ENCODE results near the gene ULK1.
A peak's percentile ranks its signal among the peaks of the same experiment; 100 is the strongest.
"Not testable (repeated sequence)": the region's sequence is repeated elsewhere in the genome, so short reads cannot be mapped to it uniquely, and the experiment has no call there.

Gene ULK1

DNA sequence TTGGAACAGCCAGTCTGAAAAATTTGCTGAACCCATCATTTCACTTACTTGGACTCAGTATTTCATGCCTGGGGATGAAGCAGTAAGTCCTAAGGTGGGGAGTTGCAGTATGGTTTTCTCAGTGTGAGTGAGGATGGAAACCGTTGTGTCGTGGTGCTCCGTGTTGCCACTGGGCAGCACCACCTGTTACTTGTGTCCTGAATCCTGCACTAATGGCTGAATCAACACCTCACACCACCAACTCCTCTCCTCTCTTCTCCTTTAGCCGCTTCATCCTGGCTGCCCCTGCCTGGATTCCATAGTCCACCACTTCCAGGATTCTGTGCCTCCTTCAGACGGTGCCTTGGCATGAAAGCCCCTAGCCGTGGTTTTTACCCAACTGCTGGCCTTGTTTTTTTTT, 52.3 kb downstream of the ULK1 start:
- no peak for DNase-seq

DNA sequence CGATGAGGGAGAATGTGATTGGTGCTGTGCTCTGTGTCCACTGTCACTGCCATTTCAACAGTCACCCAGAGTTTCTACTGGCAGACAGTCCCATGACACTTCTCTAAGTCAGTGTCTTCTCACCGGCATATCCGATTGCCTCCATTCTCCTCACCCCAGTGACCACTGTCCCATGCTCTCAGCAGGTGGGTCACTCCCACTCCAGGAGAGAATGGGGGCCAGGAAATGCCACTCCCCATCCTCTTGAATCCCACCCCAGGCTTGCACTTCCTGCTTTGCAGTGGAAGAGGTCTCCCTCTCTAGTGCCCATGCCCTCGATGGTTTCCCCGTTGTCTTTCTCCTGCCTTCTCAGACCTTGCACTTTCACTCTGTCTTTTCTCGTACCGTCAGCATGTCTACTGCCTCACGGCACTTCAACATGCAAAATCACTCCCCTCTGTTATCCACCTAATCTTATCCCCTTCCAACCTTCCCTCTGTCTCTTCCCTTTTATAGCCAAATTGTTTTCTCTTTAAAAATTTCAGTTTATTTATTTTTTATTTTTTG, 53.1 kb downstream of the ULK1 start:
- DNase-seq, result no peak

DNA sequence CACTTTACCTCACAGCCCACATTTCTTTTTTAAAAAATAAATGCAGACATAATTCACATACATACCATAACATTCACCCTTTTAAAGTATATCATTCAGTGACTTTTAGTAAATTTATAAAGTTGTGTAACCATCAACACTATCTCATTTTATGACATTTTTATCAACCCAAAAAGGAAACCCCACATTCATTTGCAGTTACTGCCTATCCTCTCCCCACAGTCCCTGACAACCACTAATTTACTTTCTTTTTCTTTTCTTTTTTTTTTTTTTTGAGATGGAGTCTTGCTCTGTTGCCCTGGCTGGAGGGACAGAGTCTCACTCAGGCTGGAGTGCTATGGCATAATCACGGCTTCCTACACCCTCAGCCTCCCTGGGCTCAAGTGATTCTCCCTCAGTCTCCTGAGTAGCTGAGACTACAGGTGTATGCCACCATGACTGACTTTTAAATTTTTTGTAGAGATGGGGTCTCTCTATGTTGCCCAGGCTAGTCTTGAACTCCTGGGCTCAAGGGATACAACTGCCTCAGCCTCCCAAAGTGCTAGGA, 53.8 kb downstream of the ULK1 start:
- DNase-seq, result no peak

DNA sequence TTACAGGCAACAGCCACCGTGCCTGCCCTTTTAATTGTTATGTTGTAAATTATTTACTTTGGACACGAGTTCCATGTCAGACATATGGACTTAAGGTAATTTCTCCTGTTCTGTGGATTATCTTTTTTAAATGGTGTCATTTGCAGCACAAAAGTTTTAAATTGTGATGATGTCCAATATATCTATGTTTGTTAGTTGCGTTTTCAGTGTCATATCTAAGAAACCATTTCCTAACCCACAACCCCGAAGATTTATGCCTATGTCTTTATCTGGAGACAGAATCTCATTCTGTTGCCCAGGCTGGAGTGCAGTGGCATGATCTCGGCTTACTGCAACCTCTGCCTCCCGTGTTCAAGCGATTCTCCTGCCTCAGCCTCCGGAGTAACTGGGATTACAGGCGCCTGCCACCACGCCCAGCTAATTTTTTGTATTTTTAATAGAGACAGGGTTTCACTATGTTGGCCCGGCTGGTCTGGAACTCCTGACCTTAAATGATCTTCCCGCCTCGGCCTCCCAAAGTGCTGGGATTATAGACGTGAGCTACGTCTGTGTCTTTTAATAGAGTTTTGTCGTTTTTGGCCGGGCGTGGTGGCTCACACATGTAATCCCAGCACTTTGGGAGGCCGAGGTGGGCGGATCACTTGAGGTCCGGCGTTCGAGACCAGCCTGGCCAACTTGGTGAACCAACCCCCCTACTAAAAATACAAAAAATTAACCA, 54.5 kb downstream of the ULK1 start:
- not testable (repeated sequence) for DNase-seq

DNA sequence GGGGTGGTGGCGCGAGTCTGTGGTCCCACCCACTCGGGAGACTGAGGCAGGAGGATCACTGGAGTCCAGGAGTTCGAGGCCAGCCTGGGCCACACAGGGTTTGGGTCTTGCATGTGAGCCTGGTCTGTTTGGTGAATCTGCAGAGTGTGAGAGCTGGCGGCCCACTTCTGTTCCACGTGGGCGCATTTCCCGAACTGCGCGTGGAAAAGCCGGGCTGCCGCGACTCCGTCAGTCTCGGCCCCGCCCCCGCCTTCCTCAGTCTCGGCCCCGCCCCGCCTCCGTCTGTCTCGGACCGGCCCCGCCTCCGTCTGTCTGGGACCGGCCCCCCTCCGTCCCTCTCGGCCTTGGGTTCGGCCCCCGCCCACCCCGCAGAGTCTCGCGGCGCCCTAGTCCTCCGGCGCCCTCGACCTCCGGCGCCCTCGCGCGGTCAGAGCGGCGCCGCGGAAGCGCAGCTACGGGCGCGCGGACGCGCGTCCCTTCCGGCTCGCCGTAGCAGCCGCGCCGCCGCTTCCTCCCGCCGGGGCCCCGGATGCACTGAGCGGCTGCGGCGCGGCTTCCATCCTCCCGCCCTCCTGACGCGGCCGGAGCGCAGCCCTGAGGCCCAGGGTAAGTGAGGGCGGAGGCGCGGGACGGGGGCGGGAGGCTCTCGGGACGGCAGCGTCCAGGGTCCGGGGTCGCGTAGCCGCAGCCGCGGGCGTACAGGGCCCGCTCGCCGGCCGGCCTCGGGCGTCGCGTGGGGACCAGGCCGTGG, 55.2 kb downstream of the ULK1 start, which contains the start of gene EP400:
EP400 (plus strand) TSS at position 512 of the 751 bp plus-strand sequence. CDS start 10,678 bp downstream, outside the sequence.
- DNase-seq, result peak; percentile 97

DNA sequence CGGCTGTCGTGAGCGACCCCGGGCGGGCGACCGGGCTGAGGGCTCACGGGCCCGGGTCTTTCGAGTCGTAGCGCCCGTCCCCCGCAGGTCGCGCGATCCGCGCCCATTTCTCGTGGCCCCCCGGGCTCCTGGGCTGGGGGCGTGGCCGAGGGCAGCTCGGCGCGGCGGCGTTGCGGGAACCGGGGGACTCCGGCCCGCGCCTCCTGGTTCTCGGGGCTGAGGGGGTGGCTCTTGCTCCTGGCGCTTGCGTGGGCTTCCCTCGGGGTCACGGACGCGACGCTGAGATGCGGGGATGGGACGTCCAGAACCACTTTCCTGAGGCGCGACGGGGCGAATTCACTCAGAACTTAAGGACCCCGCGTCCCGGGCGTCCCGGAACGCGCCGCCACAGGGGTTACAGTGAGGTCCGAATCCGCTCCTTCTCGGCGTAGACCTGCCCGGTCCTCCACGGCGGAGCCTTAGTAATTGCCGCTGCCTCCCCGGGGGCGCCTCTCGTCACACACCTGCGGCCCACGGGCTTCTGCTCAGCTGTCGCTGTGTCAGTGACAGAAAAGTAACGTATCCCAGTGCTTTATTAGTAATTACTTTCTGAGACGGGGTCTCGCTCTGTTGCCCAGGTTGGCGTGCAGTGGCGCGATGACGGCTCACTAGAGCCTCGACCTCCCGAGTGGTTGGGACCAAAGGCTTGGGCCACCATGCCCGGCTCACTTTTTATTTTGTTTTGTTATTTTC, 55.9 kb downstream of the ULK1 start:
- DNase-seq, result peak; percentile 32

DNA sequence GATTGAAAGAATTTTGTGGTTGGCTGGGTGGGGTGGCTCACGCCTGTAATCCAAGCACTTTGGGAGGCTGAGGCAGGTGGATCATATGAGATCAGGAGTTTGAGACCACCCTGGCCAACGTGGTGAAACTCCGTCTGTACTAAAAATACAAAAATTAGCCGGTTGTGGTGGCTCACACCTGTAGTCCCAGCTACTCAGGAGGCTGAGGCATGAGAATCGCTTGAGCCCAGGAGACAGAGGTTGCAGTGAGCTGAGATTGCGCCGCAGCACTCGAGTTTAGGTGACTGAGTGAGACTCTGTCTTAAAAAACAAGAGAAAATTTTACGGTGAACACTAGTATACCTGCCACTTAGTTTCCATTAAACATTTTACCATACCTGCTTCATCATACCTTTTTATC, 59.4 kb downstream of the ULK1 start:
- DNase-seq, result not testable (repeated sequence)

DNA sequence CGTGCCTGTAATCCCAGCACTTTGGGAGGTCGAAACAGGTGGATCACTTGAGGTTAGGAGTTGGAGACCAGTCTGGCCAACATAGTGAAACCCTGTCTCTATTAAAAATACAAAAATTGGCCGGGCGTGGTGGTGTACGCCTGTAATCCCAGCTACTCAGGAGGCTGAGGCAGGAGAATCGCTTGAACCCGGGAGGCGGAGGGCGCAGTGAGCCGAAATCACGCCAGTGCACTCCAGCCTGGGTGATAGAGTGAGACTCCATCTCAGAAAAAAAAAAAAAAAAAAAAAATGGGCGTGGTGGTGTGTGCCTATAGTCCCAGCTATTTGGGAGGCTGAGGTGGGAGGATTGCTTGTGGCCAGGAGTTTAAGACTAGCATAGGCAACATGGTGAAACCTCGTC, 60.0 kb downstream of the ULK1 start:
- not testable (repeated sequence) for DNase-seq

DNA sequence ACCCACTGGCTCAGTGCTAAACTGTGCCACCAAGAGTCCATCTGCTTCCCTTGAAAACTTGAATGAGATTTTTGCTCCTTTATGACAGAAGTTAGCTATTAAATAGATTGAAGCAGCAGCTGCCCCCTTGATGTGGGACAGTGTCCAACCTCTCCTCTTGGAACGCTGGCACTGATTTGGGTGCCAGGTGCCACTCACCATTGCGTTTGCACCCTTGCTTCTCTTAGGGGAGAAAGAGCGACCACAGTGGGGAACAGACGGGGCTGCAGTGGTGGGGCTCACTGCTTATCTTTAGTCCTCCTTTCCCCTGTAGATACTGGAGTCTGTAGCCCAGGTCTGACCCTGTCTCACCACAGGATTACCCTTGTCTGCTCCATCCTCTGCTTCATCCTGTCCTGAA, 64.7 kb downstream of the ULK1 start:
- no peak for DNase-seq

DNA sequence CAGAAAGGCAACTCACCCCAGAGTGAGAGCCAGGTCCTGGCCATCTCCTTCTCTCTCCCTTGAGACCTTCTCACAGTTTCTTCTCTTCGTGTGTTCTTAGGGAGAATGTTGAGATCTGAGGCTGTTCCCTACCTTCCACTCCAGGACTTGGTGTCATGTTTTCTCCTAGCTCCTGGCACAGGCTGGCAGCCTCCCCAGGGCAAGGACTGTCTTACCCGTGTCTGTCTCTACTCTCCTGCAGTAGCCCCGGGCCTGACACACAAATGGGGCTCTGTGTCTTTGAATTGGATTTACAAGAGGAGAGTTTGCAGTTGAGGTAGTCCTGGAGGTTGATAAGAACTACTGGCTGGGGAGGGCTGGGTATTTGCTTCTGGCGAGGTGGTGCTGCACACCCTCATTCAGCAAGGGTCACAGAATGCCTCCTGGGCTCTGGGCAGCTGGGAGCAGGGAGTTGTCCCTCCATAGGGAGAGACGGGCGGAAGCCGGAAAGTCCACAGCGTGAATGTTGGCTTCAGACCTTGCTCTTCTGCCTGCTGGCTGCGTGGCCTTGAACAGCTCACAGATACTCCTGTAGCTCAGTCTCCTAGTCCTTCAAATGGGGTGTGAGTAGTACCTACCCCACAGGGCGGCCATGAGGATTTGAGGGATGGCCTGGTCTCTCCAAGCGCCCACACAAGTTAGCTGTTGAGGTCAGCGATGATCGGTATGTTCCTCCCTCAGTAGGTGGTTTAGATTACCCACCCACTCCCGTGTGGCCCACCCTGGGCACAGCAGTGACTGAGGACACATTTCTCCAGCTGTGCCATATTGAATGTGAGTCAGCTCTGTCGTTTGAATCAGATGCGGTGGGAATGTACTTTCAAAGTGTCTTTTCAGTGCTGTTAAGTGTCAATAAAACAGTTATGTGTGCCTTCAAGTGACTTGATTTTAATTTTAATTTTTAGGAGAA, 65.5 kb downstream of the ULK1 start:
- no peak for DNase-seq

DNA sequence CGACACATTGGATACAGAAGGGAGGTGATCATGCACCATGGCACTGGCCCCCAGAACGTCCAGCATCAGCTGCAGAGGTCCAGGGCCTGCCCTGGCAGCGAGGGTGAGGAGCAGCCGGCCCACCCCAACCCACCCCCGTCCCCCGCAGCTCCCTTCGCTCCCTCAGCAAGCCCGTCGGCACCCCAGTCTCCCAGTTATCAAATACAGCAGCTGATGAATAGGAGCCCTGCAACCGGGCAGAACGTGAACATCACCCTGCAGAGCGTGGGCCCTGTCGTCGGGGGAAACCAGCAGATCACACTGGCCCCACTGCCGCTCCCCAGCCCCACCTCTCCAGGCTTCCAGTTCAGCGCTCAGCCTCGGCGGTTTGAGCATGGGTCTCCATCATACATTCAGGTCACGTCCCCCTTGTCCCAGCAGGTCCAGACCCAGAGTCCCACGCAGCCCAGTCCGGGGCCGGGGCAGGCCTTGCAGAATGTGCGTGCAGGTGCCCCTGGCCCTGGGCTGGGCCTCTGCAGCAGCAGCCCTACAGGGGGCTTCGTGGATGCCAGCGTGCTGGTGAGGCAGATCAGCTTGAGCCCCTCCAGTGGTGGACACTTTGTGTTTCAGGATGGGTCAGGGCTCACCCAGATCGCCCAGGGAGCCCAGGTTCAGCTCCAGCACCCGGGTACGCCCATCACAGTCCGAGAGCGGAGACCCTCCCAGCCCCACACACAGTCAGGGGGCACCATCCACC, 66.3 kb downstream of the ULK1 start:
- not testable (repeated sequence) for DNase-seq

DNA sequence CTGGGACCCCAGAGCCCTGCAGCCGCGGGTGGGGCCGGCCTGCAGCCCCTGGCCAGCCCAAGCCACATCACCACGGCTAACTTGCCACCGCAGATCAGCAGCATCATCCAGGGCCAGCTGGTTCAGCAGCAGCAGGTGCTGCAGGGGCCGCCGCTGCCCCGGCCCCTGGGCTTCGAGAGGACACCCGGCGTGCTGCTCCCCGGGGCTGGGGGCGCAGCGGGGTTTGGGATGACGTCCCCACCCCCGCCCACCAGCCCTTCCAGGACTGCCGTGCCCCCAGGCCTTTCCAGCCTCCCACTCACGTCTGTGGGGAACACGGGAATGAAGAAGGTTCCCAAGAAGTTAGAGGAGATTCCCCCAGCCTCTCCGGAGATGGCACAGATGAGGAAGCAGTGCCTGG, 66.9 kb downstream of the ULK1 start:
- not testable (repeated sequence) for DNase-seq

DNA sequence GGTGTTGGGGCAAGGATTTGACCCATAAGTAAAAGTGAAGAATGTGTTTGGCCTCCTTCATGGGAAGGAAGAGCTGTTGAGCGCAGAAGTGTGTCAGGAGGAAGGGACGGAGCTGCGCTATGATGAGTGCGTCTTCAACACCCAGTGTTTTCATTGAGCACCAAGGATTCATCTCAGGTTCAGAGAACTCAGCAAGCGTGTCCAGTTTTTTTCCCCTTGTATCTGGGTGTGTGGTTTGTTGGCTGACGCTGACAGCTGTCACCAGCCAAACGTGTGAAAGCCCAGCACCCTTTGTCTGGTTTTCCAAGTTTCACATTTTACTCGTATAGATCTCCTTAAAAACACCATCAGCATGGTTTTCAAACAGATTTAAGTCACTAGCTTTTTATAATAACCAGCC, 67.6 kb downstream of the ULK1 start:
- no peak for DNase-seq

DNA sequence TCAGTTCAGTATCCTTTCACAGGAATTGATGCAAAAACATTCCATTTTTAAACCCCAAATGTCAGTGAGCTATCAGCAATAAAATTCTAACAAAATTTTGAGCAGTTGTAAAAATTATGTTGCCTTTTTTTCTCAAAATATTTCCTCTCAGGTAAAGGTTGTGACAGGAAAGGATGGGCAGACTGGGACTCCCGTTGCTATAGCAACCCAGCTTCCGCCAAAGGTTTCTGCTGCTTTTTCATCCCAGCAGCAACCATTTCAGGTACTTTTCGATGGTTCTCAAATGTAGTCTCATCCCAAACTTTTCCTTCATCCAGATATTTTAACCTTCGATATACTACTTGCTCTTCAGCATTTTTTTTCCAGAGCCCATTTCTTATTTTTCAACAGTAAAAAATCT, 69.0 kb downstream of the ULK1 start:
- DNase-seq, result no peak

DNA sequence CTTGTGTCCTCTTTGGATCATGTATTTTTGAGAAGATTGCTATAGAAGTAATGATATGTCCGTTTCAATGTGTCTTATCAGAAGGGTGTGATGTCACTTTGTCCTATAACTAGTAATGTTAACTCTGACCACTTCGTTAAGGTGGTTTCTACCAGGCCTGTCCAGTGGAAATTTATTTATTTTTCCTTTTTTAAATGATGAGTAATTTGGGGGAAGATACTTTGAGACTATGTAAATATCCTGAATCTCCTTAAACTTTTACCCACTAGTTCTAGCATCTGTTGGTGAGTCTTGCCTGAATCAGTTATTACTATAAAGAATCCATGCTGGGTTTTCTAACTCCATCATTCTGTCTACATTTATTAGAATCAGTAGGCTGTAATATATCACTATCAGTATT, 70.7 kb downstream of the ULK1 start:
- no peak for DNase-seq

DNA sequence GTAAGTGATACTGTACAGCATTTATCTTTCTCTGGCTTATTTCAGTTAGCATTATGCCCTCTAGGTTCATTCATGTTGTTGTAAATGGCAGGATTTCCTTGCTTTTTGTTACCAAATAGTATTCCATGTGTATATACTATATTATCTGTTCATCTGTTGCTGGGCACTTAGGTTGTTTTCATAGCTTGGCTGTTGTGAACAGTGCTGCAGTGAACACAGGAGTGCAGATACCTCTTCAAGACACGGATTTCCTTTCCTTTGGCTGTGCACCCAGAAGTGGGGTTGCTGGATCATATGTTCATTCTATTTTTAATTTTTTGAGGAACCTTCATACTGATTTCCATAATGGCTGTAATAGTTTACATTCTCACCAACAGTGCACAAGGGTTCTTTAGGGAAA, 76.8 kb downstream of the ULK1 start:
- no peak for DNase-seq
